Heart right ventricle (tissue), 16 donors: ENCODE results near the gene HOTAIR. TPM values are rescaled to one million over a fixed set of nuclear protein-coding genes. Genes with fewer than 3 reads are reported as not detected.
A peak's percentile ranks its signal among the peaks of the same experiment; 100 is the strongest.

Source experiments
- ATAC-seq, 8 donors: fragments of 200-7000 bp; cut with Tn5 transposase; one replicate each; pipeline ENCODE4 v1.9.1; 2020; ENCODE audit warnings: mild to moderate bottlenecking in 8 of 8, moderate library complexity in 8 of 8, moderate number of reproducible peaks in 1 of 8
- DNase-seq, 2 donors: peaks; one replicate each; pipeline ENCODE4 v3.0.0-alpha.2; 2020
- H3K27ac ChIP-seq, 10 donors: fragments of 200-600 bp; sonication (generic) in 2 of 10; one replicate each; pipeline versions ENCODE4 v1.5.0 to v1.8.0; 2020 to 2022; ENCODE audit warnings: mild to moderate bottlenecking in 3 of 10
- H3K27me3 ChIP-seq, 7 donors: fragments of 200-600 bp; one replicate each; pipeline ENCODE4 v1.8.0; 2021 to 2022; ENCODE audit warnings: mild to moderate bottlenecking in 2 of 7
- H3K36me3 ChIP-seq, 9 donors: fragments of 200-600 bp; sonication (generic) in 1 of 9; one replicate each; pipeline versions ENCODE4 v1.5.0 to v1.8.0; 2020 to 2022; ENCODE audit warnings: mild to moderate bottlenecking in 2 of 9
- H3K4me1 ChIP-seq, 9 donors: fragments of 200-600 bp; sonication (generic) in 1 of 9; one replicate each; pipeline versions ENCODE4 v1.5.0 to v1.8.0; 2020 to 2022; ENCODE audit warnings: mild to moderate bottlenecking in 4 of 9
- H3K4me3 ChIP-seq, 10 donors: fragments of 200-600 bp; sonication (generic) in 2 of 10; one replicate each; pipeline versions ENCODE4 v1.5.0 to v1.8.0; 2020 to 2022; ENCODE audit warnings: mild to moderate bottlenecking in 7 of 10, moderate library complexity in 2 of 10
- H3K9me3 ChIP-seq, 11 donors: fragments of 200-600 bp in 10 of 11; sonication (generic) in 2 of 11; one replicate each; pipeline versions ENCODE4 v1.5.0 to v1.8.0; 2013 to 2022; ENCODE audit warnings: mild to moderate bottlenecking in 2 of 11, control low read depth in 1 of 11, moderate library complexity in 1 of 11
- CTCF ChIP-seq, 9 donors: fragments of 200-600 bp; sonication (generic) in 2 of 9; IDR thresholded peaks; one replicate each; pipeline versions ENCODE4 v1.5.0 to v1.8.0; 2021 to 2022; ENCODE audit warnings: antibody characterized with exemption in 9 of 9, mild to moderate bottlenecking in 5 of 9, moderate library complexity in 1 of 9
- WGBS, 2 donors: extraction: QIAGEN DNeasy Blood & Tissue Kit; methylation state at CpG; one replicate each; pipeline ENCODE4 v1.1.7; 2013; ENCODE audit warnings: inconsistent platforms in 1 of 2; 5-methylcytosine and 5-hydroxymethylcytosine counted together
- intact Hi-C, 10 donors: fragments of 100-400 bp; cut with DNase I; formaldehyde crosslinking; loops; one replicate each; pipeline versions ENCODE4 v1.11.1 to v1.14.2; 2022
- polyA plus RNA-seq, 2 donors: library from polyadenylated mRNA; stranded (reverse); fragments of 200-250 nt; gene quantifications; one replicate each; pipeline ENCODE4 v1.2.3, GENCODE V29; 2013
- total RNA-seq, 10 donors: library from RNA; stranded (reverse); fragmentation: NEBNext Ultra II Directional in 3 of 10; extraction: Animal tissue kit (Norgen Biotek cat#: 25700) in 3 of 10; gene quantifications; one replicate each; pipeline versions ENCODE4 v1.2.1 to v1.2.4, GENCODE V29; 2021 to 2023
- donor health status: Arrhythmogenic right ventricular cardiomyopathy.
- donor health status: ischemic (EF 13 %, LVEDD 7.1; RV severe dilation, severe dysfunction).
- donor health status: healthy with polysubstance abuse.
- donor health status: DM: no; HTN: yes; CAD: no.
- donor health status: DM: no; HTN: no; CAD: no.
- donor health status: ischemic (EF 25% LVEDD 6.9; RV normal size, moderate dysfunction).
- donor health status: ischemic (EF 25% LVEDD 5.7; RV mildly dilated, moderate dysfunction).
- donor health status: healthy.
- donor health status: DM: yes; HTN: yes; CAD: no.
- donor health status: Ischemic cardiomyopathy.
- donor health status: ischemic (EF 35%, LVEDD 5.7; RV mildly dilated, moderate dysfunction).
- donor health status: nonischemic (EF 11% LVEDD 7.7; RV severe dilation, severe dysfunction).
- donor health status: DM: yes; HTN: yes; CAD: no.
- donor health status: PGD.
- donor health status: ischemic (EF 29% LVEDD 5.4; RV normal size, mild dysfunction).
- donor health status: nonischemic (EF 23%, LVEDD 6.1; RV moderate dilation, normal function).

HOTAIR gene
- total and polyA plus RNA-seq, 12 donors, result not detected

- H3K27ac ChIP-seq, result no peak overlapping the region
- H3K27me3 ChIP-seq, result peaks cover 68 to 100% (median 100%) of the 10 kb centered on the region in 7 donors
- ATAC-seq, result peak; percentile 36 to 66 (median 52)
- H3K36me3 ChIP-seq, result peaks cover 0 to 5% (median 0%) of the 10 kb centered on the region in 9 donors
- peaks cover 3 to 46% (median 36%) of the 10 kb centered on the region in 9 donors for H3K4me1 ChIP-seq
- WGBS, 2 donors, result 4% methylated on average over 48 of the region's 48 CpGs
- H3K9me3 ChIP-seq, result no peaks in the 10 kb centered on the region
- peak overlapping the region; percentile 26 to 61 (median 56) for H3K4me3 ChIP-seq
- no peak for TF ChIP-seq CTCF (IDR thresholded peaks at IDR 0.05)
- DNase-seq, result no peak
- intact Hi-C loops, result loop anchor here in 1 of 10 donors (5.0 kb wide), 1 partner anchor 37 kb away; the partner anchor contains the start of gene HOXC5
Observed at GRCh38 chr12:53995378-53996239, 20.9 kb upstream of the HOTAIR start.

GRCh38 chr12:53995002-53995377 lies 20.2 kb upstream of the HOTAIR start:
- ATAC-seq, result peak in 1 of 8 donors; percentile 27
- H3K27ac ChIP-seq, result no peak overlapping the region
- no peak for DNase-seq
- peaks cover 0 to 39% (median 30%) of the 10 kb centered on the region in 9 donors for H3K4me1 ChIP-seq
- no peaks in the 10 kb centered on the region for H3K9me3 ChIP-seq
- 1 to 7% methylated on average over 17 of the region's 17 CpGs for WGBS, 2 donors
- H3K27me3 ChIP-seq, result peaks cover 65 to 100% (median 100%) of the 10 kb centered on the region in 7 donors
- intact Hi-C loops, result loop anchor here in 1 of 10 donors (5.0 kb wide), 1 partner anchor 37 kb away; the partner anchor contains the start of gene HOXC5
- no peaks in the 10 kb centered on the region for H3K36me3 ChIP-seq
- H3K4me3 ChIP-seq, result peak overlapping the region; percentile 26 to 61 (median 56)
- TF ChIP-seq CTCF (IDR thresholded peaks at IDR 0.05), result no peak

- no peak for ATAC-seq
- Histone ChIP-seq H3K4me3 (peak overlapping the region in 4 of 10 donors; percentile 29 to 61 (median 56)), H3K36me3 (no peaks in the 10 kb centered on the region), H3K9me3 (no peaks in the 10 kb centered on the region), H3K27ac (no peak overlapping the region), H3K27me3 (peaks cover 64 to 100% (median 100%) of the 10 kb centered on the region in 7 donors), H3K4me1 (peaks cover 0 to 34% (median 27%) of the 10 kb centered on the region in 9 donors)
- TF ChIP-seq CTCF (IDR thresholded peaks at IDR 0.05), result no peak
- intact Hi-C loops, result loop anchor here in 1 of 10 donors (5.0 kb wide), 1 partner anchor 38 kb away; the partner anchor contains the start of gene HOXC5
- DNase-seq, result no peak
- 3 to 4% methylated on average over 60 of the region's 60 CpGs for WGBS, 2 donors
Observed at GRCh38 chr12:53994264-53995001, 19.7 kb upstream of the HOTAIR start.

- ATAC-seq (no peak), DNase-seq (no peak)
- WGBS, 2 donors, result 5 to 6% methylated on average over 19 of the region's 19 CpGs
- Histone ChIP-seq H3K27me3 (peaks cover 64 to 100% (median 100%) of the 10 kb centered on the region in 7 donors), H3K36me3 (no peaks in the 10 kb centered on the region), H3K4me1 (peaks cover 0 to 34% (median 30%) of the 10 kb centered on the region in 9 donors), H3K9me3 (no peaks in the 10 kb centered on the region), H3K27ac (no peak overlapping the region), H3K4me3 (peak overlapping the region in 1 of 10 donors; percentile 61)
- intact Hi-C loops, result no loop called here
- no peak for TF ChIP-seq CTCF (IDR thresholded peaks at IDR 0.05)
Observed at GRCh38 chr12:53994009-53994263, 19.2 kb upstream of the HOTAIR start.
